ENCODE data around the gene TREML1.
"Not testable (repeated sequence)": the region's sequence is repeated elsewhere in the genome, so short reads cannot be mapped to it uniquely, and the experiment has no call there.

GRCh38 chr6:41189046-41189445, 34.9 kb upstream of the TREML1 start:
- not testable (repeated sequence) for TF ChIP-seq CTCF (conservative IDR thresholded peaks at IDR 0.05; ENCODE audit: low read depth, low read length); EZH2 (IDR thresholded peaks at IDR 0.05; ENCODE audit: borderline replicate concordance, low read depth, low read length, poor library complexity, severe bottlenecking)

All from A673 (cell line).